H9 (cell line): ENCODE results near the gene OR9Q1. TPM values are rescaled to one million over a fixed set of nuclear protein-coding genes. Genes with fewer than 3 reads are reported as not detected.

Experiments used
- DNase-seq: peaks from one replicate; pipeline ENCODE4 v3.0.0-alpha.2; 2017
- H2AFZ ChIP-seq: one replicate; pipeline ENCODE4 v1.6.1; 2013; ENCODE audit warnings: mild to moderate bottlenecking, low read length, control low read depth, moderate library complexity
- H2AK5ac ChIP-seq: 2 replicates; pipeline ENCODE4 v1.6.1; 2013; ENCODE audit warnings: low read length, control low read depth, mixed read lengths; ENCODE audit not compliant: insufficient read length
- H2BK120ac ChIP-seq: one replicate; pipeline ENCODE4 v1.6.1; 2013; ENCODE audit warnings: low read depth, mild to moderate bottlenecking, low read length, control low read depth, inconsistent platforms; ENCODE audit not compliant: poor library complexity, severe bottlenecking
- H2BK12ac ChIP-seq: 2 replicates; pipeline ENCODE4 v1.6.1; 2013; ENCODE audit warnings: low read length, control low read depth, mixed read lengths, low read depth; ENCODE audit not compliant: insufficient read length
- H2BK15ac ChIP-seq: 2 replicates; pipeline ENCODE4 v1.6.1; 2013; ENCODE audit warnings: low read depth, low read length, control low read depth
- H2BK20ac ChIP-seq: one replicate; pipeline ENCODE4 v1.6.1; 2013; ENCODE audit warnings: low read depth, mild to moderate bottlenecking, low read length, control low read depth, inconsistent platforms; ENCODE audit not compliant: poor library complexity, severe bottlenecking
- H2BK5ac ChIP-seq: 2 replicates; pipeline ENCODE4 v1.6.1; 2013; ENCODE audit warnings: low read length, control low read depth, mixed read lengths; ENCODE audit not compliant: insufficient read length
- H3K14ac ChIP-seq: 2 replicates; pipeline ENCODE4 v1.6.1; 2013; ENCODE audit warnings: low read length, control low read depth; ENCODE audit not compliant: insufficient read depth
- H3K18ac ChIP-seq: 2 replicates; pipeline ENCODE4 v1.6.1; 2013; ENCODE audit warnings: low read depth, mild to moderate bottlenecking, mixed read lengths, low read length, control low read depth; ENCODE audit not compliant: insufficient read length
- H3K23ac ChIP-seq: 2 replicates; pipeline ENCODE4 v1.6.1; 2013; ENCODE audit warnings: low read length, control low read depth, mixed read lengths, low read depth; ENCODE audit not compliant: insufficient read length
- H3K23me2 ChIP-seq: 2 replicates; pipeline ENCODE4 v1.6.1; 2013; ENCODE audit warnings: low read depth, mild to moderate bottlenecking, mixed read lengths, low read length, control low read depth; ENCODE audit not compliant: insufficient read length, poor library complexity, severe bottlenecking
- H3K27ac ChIP-seq: 2 replicates; pipeline ENCODE4 v1.5.1; 2013; ENCODE audit warnings: low read length, control low read depth, mixed read lengths, low read depth; ENCODE audit not compliant: insufficient read length
- H3K27me3 ChIP-seq: 2 replicates; pipeline ENCODE4 v1.6.1; 2013; ENCODE audit warnings: low read length, control low read depth, inconsistent platforms; ENCODE audit not compliant: insufficient read depth
- H3K4ac ChIP-seq: 2 replicates; pipeline ENCODE4 v1.6.1; 2013; ENCODE audit warnings: low read depth, mild to moderate bottlenecking, control low read depth, inconsistent platforms, low read length, moderate library complexity
- H3K4me1 ChIP-seq: 2 replicates; pipeline ENCODE4 v1.6.1; 2013; ENCODE audit warnings: low read length, control low read depth, inconsistent platforms; ENCODE audit not compliant: insufficient read depth
- H3K4me2 ChIP-seq: 2 replicates; pipeline ENCODE4 v1.6.1; 2013; ENCODE audit warnings: low read length, control low read depth, mixed read lengths; ENCODE audit not compliant: insufficient read length, insufficient read depth
- H3K56ac ChIP-seq: 2 replicates; pipeline ENCODE4 v1.6.1; 2013; ENCODE audit warnings: low read depth, mild to moderate bottlenecking, mixed read lengths, low read length, control low read depth; ENCODE audit not compliant: insufficient read length
- H3K79me1 ChIP-seq: 2 replicates; pipeline ENCODE4 v1.6.1; 2013; ENCODE audit warnings: low read depth, mild to moderate bottlenecking, moderate library complexity, low read length, control low read depth, inconsistent platforms; ENCODE audit not compliant: insufficient read depth, poor library complexity, severe bottlenecking
- H3K79me2 ChIP-seq: 2 replicates; pipeline ENCODE4 v1.6.1; 2013; ENCODE audit warnings: low read length, control low read depth, inconsistent platforms; ENCODE audit not compliant: insufficient read depth
- H3K9ac ChIP-seq: 2 replicates; pipeline ENCODE4 v1.6.1; 2013; ENCODE audit warnings: low read length, control low read depth, mixed read lengths; ENCODE audit not compliant: insufficient read length; ENCODE audit errors: extremely low read depth
- H3K9me3 ChIP-seq: one replicate; pipeline ENCODE4 v1.6.1; 2013; ENCODE audit warnings: low read depth, low read length, inconsistent platforms; ENCODE audit not compliant: control insufficient read depth
- H3T11ph ChIP-seq: one replicate; pipeline ENCODE4 v1.6.1; 2013; ENCODE audit warnings: mild to moderate bottlenecking, low read length, control low read depth, inconsistent platforms
- H4K20me1 ChIP-seq: one replicate; pipeline ENCODE4 v1.6.1; 2013; ENCODE audit not compliant: control insufficient read depth, insufficient read length, insufficient read depth
- H4K5ac ChIP-seq: 2 replicates; pipeline ENCODE4 v1.6.1; 2013; ENCODE audit warnings: low read depth, mild to moderate bottlenecking, mixed read lengths, low read length, control low read depth; ENCODE audit not compliant: insufficient read length
- H4K8ac ChIP-seq: replicated peaks from 2 replicates; pipeline ENCODE4 v1.6.1; 2013; ENCODE audit warnings: low read length, control low read depth, mixed read lengths, low read depth; ENCODE audit not compliant: insufficient read length
- H4K91ac ChIP-seq: 2 replicates; pipeline ENCODE4 v1.6.1; 2013; ENCODE audit warnings: low read depth, mild to moderate bottlenecking, moderate library complexity, mixed read lengths, low read length, control low read depth; ENCODE audit not compliant: insufficient read length
- H3K27ac Mint-ChIP-seq, 3 experiments: 2 replicates in 2 of 3; 3 replicates in 1 of 3; pipeline ENCODE4 v1.8.0; 2020 to 2021; ENCODE audit warnings: mixed read lengths in 3 of 3, mild to moderate bottlenecking in 1 of 3, moderate library complexity in 1 of 3
- H3K27me3 Mint-ChIP-seq: 2 replicates; pipeline ENCODE4 v1.8.0; 2021; ENCODE audit warnings: low read depth, mild to moderate bottlenecking, moderate library complexity, mixed read lengths
- H3K36me3 Mint-ChIP-seq, 3 experiments: 2 replicates in 2 of 3; 3 replicates in 1 of 3; pipeline ENCODE4 v1.8.0; 2020 to 2021; ENCODE audit warnings: low read depth in 3 of 3, mixed read lengths in 3 of 3; ENCODE audit not compliant: insufficient read depth in 1 of 3
- H3K4me1 Mint-ChIP-seq, 2 experiments: 2 replicates each; pipeline ENCODE4 v1.8.0; 2020; ENCODE audit warnings: mixed read lengths in 2 of 2
- H3K4me3 Mint-ChIP-seq, 2 experiments: 2 replicates in 1 of 2; 3 replicates in 1 of 2; pipeline ENCODE4 v1.8.0; 2020 to 2021; ENCODE audit warnings: mild to moderate bottlenecking in 2 of 2, mixed read lengths in 2 of 2, moderate library complexity in 1 of 2
- H3K9me3 Mint-ChIP-seq, 2 experiments: 2 replicates in 1 of 2; 3 replicates in 1 of 2; pipeline ENCODE4 v1.8.0; 2020; ENCODE audit warnings: mild to moderate bottlenecking in 2 of 2, mixed read lengths in 2 of 2, moderate library complexity in 1 of 2
- whole genome bisulfite sequencing: extraction: QIAGEN DNeasy Blood & Tissue Kit; methylation state at CpG from one replicate; pipeline ENCODE4 v1.1.7; 2013; ENCODE audit warnings: missing lambda C conversion rate, low lambda C conversion rate, mixed read lengths; ENCODE audit not compliant: insufficient read length; ENCODE audit errors: extremely low coverage; 5-methylcytosine and 5-hydroxymethylcytosine counted together
- total RNA-seq: library from RNA; stranded (reverse); gene quantifications from 2 replicates; pipeline ENCODE4 v1.2.1, GENCODE V29; 2021
- TF ChIP-seq, protein P1 (sequence below): fragments of 200-600 bp; sonication (generic); conservative IDR thresholded peaks from 3 replicates; pipeline ENCODE4 v1.8.0; 2021; ENCODE audit warnings: antibody characterized with exemption, mild to moderate bottlenecking

OR9Q1 gene
- total RNA-seq, 1 experiment from 2014 or later: not detected

DNA sequence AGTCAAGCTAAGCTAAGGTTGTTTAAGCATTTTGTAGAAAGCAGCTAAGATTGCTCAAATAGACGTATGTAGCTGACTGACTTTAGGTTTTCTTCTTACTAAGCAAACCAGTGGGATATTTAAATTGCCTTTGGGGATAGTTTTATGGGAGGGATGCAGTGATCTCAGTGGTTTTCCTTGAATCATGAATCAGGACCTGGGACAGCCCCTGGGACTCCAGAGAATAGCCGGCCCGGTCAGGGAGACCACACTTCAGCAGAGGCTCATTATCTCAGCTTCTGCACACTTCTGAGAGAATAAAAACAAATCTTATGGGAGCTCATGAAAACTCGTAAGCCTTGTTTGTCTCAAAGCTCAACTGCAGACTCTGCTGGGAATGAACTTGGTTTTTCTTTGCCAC, 101.8 kb downstream of the OR9Q1 start, which contains the start of gene OR9I1:
Gene OR9I1, minus strand, starts transcription at position 62 of the 400 bp plus-strand sequence. CDS start 6,086 bp downstream, outside the sequence.
- Histone ChIP-seq H2AFZ (no peak within 1 kb of the TSS), H3K79me1 (no peaks in the 10 kb centered on the region), H4K20me1 (no peaks in the 10 kb centered on the region), H3K14ac (no peak within 1 kb of the TSS), H3K23me2 (no peaks in the 10 kb centered on the region), H3K23ac (no peak within 1 kb of the TSS), H3K4ac (no peak within 1 kb of the TSS), H2BK20ac (no peak within 1 kb of the TSS), H3K9ac (no peak within 1 kb of the TSS), H3K27ac (no peak within 1 kb of the TSS), H3K4me1 (no peaks in the 10 kb centered on the region), H3K79me2 (no peaks in the 10 kb centered on the region), H3K27me3 (no peaks in the 10 kb centered on the region), H3K18ac (no peak within 1 kb of the TSS), H2BK12ac (no peak within 1 kb of the TSS), H2BK15ac (no peak within 1 kb of the TSS), H4K91ac (no peak within 1 kb of the TSS), H2BK120ac (no peak within 1 kb of the TSS), H4K8ac (no peak within 1 kb of the TSS), H2BK5ac (no peak within 1 kb of the TSS), H4K5ac (no peak within 1 kb of the TSS), H3K4me2 (no peak within 1 kb of the TSS), H3K9me3 (no peaks in the 10 kb centered on the region), H3K56ac (no peak within 1 kb of the TSS), H3T11ph (no peak within 1 kb of the TSS), H2AK5ac (no peak within 1 kb of the TSS)
- Mint-ChIP-seq H3K27me3 (no peaks in the 10 kb centered on the region), H3K27ac (no peak within 1 kb of the TSS), H3K4me3 (no peak within 1 kb of the TSS), H3K4me1 (no peaks in the 10 kb centered on the region), H3K36me3 (no peaks in the 10 kb centered on the region), H3K9me3 (no peaks in the 10 kb centered on the region; a peak in 1 of 5 replicates)
- DNase-seq: no peak
- WGBS: no CpG with 5 or more reads among the region's 4 CpGs
- TF ChIP-seq, protein P1, sequence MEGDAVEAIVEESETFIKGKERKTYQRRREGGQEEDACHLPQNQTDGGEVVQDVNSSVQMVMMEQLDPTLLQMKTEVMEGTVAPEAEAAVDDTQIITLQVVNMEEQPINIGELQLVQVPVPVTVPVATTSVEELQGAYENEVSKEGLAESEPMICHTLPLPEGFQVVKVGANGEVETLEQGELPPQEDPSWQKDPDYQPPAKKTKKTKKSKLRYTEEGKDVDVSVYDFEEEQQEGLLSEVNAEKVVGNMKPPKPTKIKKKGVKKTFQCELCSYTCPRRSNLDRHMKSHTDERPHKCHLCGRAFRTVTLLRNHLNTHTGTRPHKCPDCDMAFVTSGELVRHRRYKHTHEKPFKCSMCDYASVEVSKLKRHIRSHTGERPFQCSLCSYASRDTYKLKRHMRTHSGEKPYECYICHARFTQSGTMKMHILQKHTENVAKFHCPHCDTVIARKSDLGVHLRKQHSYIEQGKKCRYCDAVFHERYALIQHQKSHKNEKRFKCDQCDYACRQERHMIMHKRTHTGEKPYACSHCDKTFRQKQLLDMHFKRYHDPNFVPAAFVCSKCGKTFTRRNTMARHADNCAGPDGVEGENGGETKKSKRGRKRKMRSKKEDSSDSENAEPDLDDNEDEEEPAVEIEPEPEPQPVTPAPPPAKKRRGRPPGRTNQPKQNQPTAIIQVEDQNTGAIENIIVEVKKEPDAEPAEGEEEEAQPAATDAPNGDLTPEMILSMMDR: no peak
